GM23248 (cell line): Measurements from ENCODE around the gene SND1. TPM values are rescaled to one million over a fixed set of nuclear protein-coding genes. Genes with fewer than 3 reads are reported as not detected.
A peak's percentile ranks its signal among the peaks of the same experiment; 100 is the strongest.

Source experiments
- DNase-seq: peaks from one replicate; pipeline ENCODE4 v3.0.0-alpha.2; 2015
- H2AFZ ChIP-seq: fragments of 200-600 bp; sonication (generic); 2 replicates; pipeline ENCODE4 v1.6.1; 2016; ENCODE audit warnings: antibody characterized with exemption
- H3F3A ChIP-seq: fragments of 200-600 bp; sonication (generic); 2 replicates; pipeline ENCODE4 v1.6.1; 2016; ENCODE audit warnings: mild to moderate bottlenecking, antibody characterized with exemption, mixed run types; ENCODE audit not compliant: insufficient read depth
- H3K27ac ChIP-seq: fragments of 200-600 bp; sonication (generic); 2 replicates; pipeline ENCODE4 v1.5.1; 2016; ENCODE audit warnings: mild to moderate bottlenecking
- H3K27me3 ChIP-seq: fragments of 200-600 bp; sonication (generic); replicated peaks from 2 replicates; pipeline ENCODE4 v1.6.1; 2016; ENCODE audit warnings: mild to moderate bottlenecking; ENCODE audit not compliant: insufficient read depth
- H3K36me3 ChIP-seq: fragments of 200-600 bp; sonication (generic); 2 replicates; pipeline ENCODE4 v1.6.1; 2016; ENCODE audit warnings: low read depth, mild to moderate bottlenecking
- H3K4me1 ChIP-seq: fragments of 200-600 bp; sonication (generic); 2 replicates; pipeline ENCODE4 v1.6.1; 2016; ENCODE audit warnings: mild to moderate bottlenecking; ENCODE audit not compliant: insufficient read depth
- H3K4me2 ChIP-seq: fragments of 200-600 bp; sonication (generic); one replicate; pipeline ENCODE4 v1.6.1; 2016; ENCODE audit warnings: mild to moderate bottlenecking; ENCODE audit not compliant: unreplicated experiment
- H3K4me3 ChIP-seq: fragments of 200-600 bp; sonication (generic); 2 replicates; pipeline ENCODE4 v1.5.1; 2016; ENCODE audit warnings: mild to moderate bottlenecking
- H3K79me2 ChIP-seq: fragments of 200-600 bp; sonication (generic); 2 replicates; pipeline ENCODE4 v1.6.1; 2016; ENCODE audit warnings: mild to moderate bottlenecking; ENCODE audit not compliant: insufficient read depth
- H3K9ac ChIP-seq: fragments of 200-600 bp; sonication (generic); 2 replicates; pipeline ENCODE4 v1.6.1; 2016; ENCODE audit warnings: mild to moderate bottlenecking
- H3K9me2 ChIP-seq: fragments of 200-600 bp; sonication (generic); 2 replicates; pipeline ENCODE4 v1.6.1; 2016; ENCODE audit warnings: mixed run types, mild to moderate bottlenecking, moderate library complexity; ENCODE audit not compliant: insufficient read depth
- H3K9me3 ChIP-seq: fragments of 200-600 bp; sonication (generic); one replicate; pipeline ENCODE4 v1.6.1; 2017; ENCODE audit warnings: low read depth
- H4K20me1 ChIP-seq: fragments of 200-600 bp; sonication (generic); 2 replicates; pipeline ENCODE4 v1.6.0; 2016; ENCODE audit not compliant: insufficient read depth
- EZH2 ChIP-seq: fragments of 200-600 bp; sonication (generic); IDR thresholded peaks from 2 replicates; pipeline ENCODE4 v1.6.1; 2018; ENCODE audit warnings: antibody characterized with exemption, mild to moderate bottlenecking; ENCODE audit not compliant: insufficient read depth, poor library complexity, severe bottlenecking
- EZH2phosphoT487 ChIP-seq: fragments of 200-600 bp; sonication (generic); IDR thresholded peaks from 2 replicates; pipeline ENCODE4 v1.6.1; 2018; ENCODE audit warnings: antibody characterized with exemption, moderate library complexity, mild to moderate bottlenecking, low read depth; ENCODE audit not compliant: insufficient read depth
- WGBS, 2 experiments: methylation state at CpG; one replicate each; pipeline ENCODE4 v1.1.6; 2015 to 2017; ENCODE audit warnings: low lambda C conversion rate in 2 of 2, low coverage in 1 of 2; ENCODE audit errors: missing lambda C conversion rate in 2 of 2; 5-methylcytosine and 5-hydroxymethylcytosine counted together
- in situ Hi-C: fragments of 300-500 bp; cut with MboI; formaldehyde crosslinking; loops from 2 replicates; pipeline ENCODE4 v1.15.0; 2020
- polyA plus RNA-seq: library from polyadenylated mRNA; unstranded; fragments of >200 nt; fragmentation: Nextera tagmentation; extraction: Ambion mirVana; gene quantifications from 2 replicates; pipeline ENCODE4 v1.2.1, GENCODE V29; 2016
- total RNA-seq: library from RNA; depleted of rRNA; stranded (reverse); fragments of >200 nt; shearing (Covaris generic); gene quantifications from 2 replicates; pipeline ENCODE4 v1.2.3, GENCODE V29; 2014

Gene SND1
- total and polyA plus RNA-seq, 2 experiments from 2014 or later, result 128 to 184 TPM

GRCh38 chr7:127680983-127681382, 29.0 kb downstream of the SND1 start:
- Histone ChIP-seq H2AFZ (no peak overlapping the region), H4K20me1 (peaks cover 20% of the 10 kb centered on the region), H3K79me2 (peaks cover 100% of the 10 kb centered on the region), H3K27me3 (no peaks in the 10 kb centered on the region), H3K9me2 (no peaks in the 10 kb centered on the region), H3K4me1 (peaks cover 21% of the 10 kb centered on the region), H3K4me2 (no peak overlapping the region), H3K36me3 (no peaks in the 10 kb centered on the region), H3K9me3 (no peaks in the 10 kb centered on the region), H3F3A (peaks cover 22% of the 10 kb centered on the region), H3K27ac (no peak overlapping the region), H3K4me3 (no peak overlapping the region), H3K9ac (no peak overlapping the region)
- DNase-seq, result no peak
- in situ Hi-C loops, result no loop called here
- 100% methylated on average over 3 of the region's 3 CpGs for WGBS, 2 experiments
- no peak for TF ChIP-seq EZH2phosphoT487
- no peak for TF ChIP-seq EZH2

GRCh38 chr7:127682140-127682539, 30.1 kb downstream of the SND1 start:
- Histone ChIP-seq H3K9me2 (no peaks in the 10 kb centered on the region), H3K27me3 (no peaks in the 10 kb centered on the region), H3K4me2 (no peak overlapping the region), H3K27ac (no peak overlapping the region), H3K36me3 (0 out of 2 replicates have a peak, but pooled peaks cover 5% of the 10 kb centered on the region), H3K4me1 (peaks cover 21% of the 10 kb centered on the region), H3K9ac (no peak overlapping the region), H3F3A (peaks cover 22% of the 10 kb centered on the region), H3K9me3 (no peaks in the 10 kb centered on the region), H2AFZ (no peak overlapping the region), H3K4me3 (no peak overlapping the region), H3K79me2 (peaks cover 100% of the 10 kb centered on the region), H4K20me1 (peaks cover 20% of the 10 kb centered on the region)
- TF ChIP-seq EZH2 (no peak), EZH2phosphoT487 (no peak)
- WGBS, 2 experiments, result 94 to 98% methylated on average over 2 of the region's 2 CpGs
- DNase-seq, result no peak
- in situ Hi-C loops, result no loop called here

DNA sequence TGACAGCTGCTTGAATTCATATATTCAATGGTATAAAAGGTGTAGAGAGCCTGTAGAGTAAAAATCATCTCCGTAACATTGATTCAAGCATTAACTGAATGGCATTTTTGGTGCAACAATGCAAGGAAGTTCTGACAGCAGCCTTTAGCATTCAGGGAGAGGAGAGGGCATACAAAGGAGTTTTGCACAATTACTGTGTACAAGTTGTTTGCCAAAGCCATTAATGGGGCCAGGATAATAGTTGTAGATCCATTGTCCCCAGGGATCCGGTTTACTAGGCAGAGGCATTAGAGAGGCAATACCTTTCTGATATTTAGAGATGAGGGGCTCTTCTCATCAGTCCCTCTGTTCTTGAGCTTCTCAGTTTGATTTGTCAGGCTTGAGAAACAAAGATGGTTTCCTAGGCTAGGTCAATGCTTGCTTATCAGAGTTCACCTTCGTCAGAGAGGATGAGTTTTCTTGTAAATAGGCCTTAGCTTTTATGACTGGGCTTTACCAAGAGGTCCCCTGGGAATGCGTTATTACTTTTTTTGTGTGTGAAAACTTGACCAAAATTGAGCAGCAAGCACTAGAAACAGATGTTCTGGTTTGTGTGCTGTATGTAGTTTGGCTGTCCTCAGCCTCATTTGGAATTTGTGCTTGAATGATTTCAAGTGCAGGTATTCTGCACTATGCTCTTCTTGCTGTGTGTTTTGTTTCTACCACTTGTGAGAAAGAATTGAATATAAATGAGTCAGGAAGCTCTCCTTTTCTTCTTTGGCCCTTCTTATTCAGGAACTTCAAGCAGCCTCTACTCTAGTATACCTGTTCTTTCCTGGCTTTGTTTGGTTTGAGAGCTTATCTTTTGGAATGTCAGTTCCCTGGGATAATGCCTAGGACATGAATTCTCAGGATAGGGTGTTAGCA, 32.0 kb downstream of the SND1 start:
- no peak overlapping the region for H3K27ac ChIP-seq
- no peaks in the 10 kb centered on the region for H3K9me3 ChIP-seq
- peaks cover 100% of the 10 kb centered on the region for H3K79me2 ChIP-seq
- H2AFZ ChIP-seq, result no peak overlapping the region
- in situ Hi-C loops, result no loop called here
- H3K27me3 ChIP-seq, result no peaks in the 10 kb centered on the region
- DNase-seq, result peak; percentile 57
- H4K20me1 ChIP-seq, result peaks cover 20% of the 10 kb centered on the region
- H3K36me3 ChIP-seq, result peaks cover 18% of the 10 kb centered on the region; the same call in 1 of the 2 replicates
- no peak overlapping the region for H3K4me3 ChIP-seq
- peaks cover 13% of the 10 kb centered on the region for H3K4me1 ChIP-seq
- peaks cover 12% of the 10 kb centered on the region for H3F3A ChIP-seq
- TF ChIP-seq EZH2, result no peak
- no peak for TF ChIP-seq EZH2phosphoT487
- 58 to 59% methylated on average over 4 of the region's 4 CpGs for WGBS, 2 experiments
- no peaks in the 10 kb centered on the region for H3K9me2 ChIP-seq
- H3K9ac ChIP-seq, result no peak overlapping the region
- H3K4me2 ChIP-seq, result no peak overlapping the region

DNA sequence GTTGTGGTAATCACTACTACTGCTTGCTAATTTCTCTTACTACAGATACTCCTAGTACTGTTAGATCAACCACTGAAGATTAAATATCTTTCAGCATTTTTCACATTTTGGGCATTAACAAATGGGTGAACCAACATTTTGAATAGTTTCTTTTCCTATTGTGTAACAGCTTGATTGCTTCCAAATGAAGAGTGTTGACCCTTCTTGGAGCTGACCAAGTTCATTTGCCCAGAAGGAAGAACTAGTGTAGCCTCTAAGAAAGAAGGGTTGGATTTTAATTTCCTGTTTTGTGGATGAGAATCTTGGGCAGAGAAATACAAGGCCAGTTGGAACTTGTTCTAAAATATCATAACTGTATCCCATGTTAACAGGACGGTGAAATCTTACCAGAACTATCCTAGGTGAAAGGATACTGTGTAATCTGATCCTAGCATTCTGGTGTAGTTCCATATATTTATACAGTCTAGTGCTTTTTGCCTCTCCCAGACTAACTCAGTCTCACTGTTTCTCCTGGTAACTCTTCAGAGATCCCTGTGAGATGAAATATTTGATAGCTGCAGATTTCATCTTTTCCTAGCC, 37.3 kb downstream of the SND1 start:
- Histone ChIP-seq H3K4me3 (no peak overlapping the region), H3K27me3 (no peaks in the 10 kb centered on the region), H3K36me3 (peaks cover 40% of the 10 kb centered on the region; the same call in 1 of the 2 replicates), H3K9me3 (no peaks in the 10 kb centered on the region), H3K27ac (no peak overlapping the region), H4K20me1 (peaks cover 12% of the 10 kb centered on the region; the same call in 1 of the 2 replicates), H3K9me2 (no peaks in the 10 kb centered on the region), H2AFZ (no peak overlapping the region), H3K79me2 (peaks cover 100% of the 10 kb centered on the region), H3K9ac (no peak overlapping the region), H3F3A (peaks cover 4% of the 10 kb centered on the region; the same call in 1 of the 2 replicates), H3K4me2 (no peak overlapping the region), H3K4me1 (0 out of 2 replicates have a peak, but pooled peaks cover 3% of the 10 kb centered on the region)
- in situ Hi-C loops, result no loop called here
- 94 to 100% methylated on average over 1 of the region's 1 CpG for WGBS, 2 experiments
- DNase-seq, result no peak
- TF ChIP-seq EZH2phosphoT487 (no peak), EZH2 (no peak)
